GM10266 (cell line): ENCODE results near the gene GRIP2.

Source experiments
- DNase-seq: peaks from one replicate; pipeline ENCODE4 v3.0.0; 2012; ENCODE audit errors: extremely low spot score
- CTCF ChIP-seq: IDR thresholded peaks from 2 replicates; pipeline ENCODE4 v1.5.1; 2012; ENCODE audit warnings: mild to moderate bottlenecking, low read depth; ENCODE audit not compliant: control insufficient read depth, insufficient read depth; ENCODE audit errors: missing control alignments

The GRIP2 gene

GRCh38 chr3:14562121-14562890 is 22.2 kb upstream of the GRIP2 start:
- no peak for TF ChIP-seq CTCF
- DNase-seq: no peak

- no peak for TF ChIP-seq CTCF
- DNase-seq: no peak
Measured at GRCh38 chr3:14561051-14561960, 21.2 kb upstream of the GRIP2 start.

- TF ChIP-seq CTCF: no peak
Measured at GRCh38 chr3:14560110-14560509, 20.0 kb upstream of the GRIP2 start.

GRCh38 chr3:14558029-14558428 is 17.9 kb upstream of the GRIP2 start:
- no peak for TF ChIP-seq CTCF
- DNase-seq: no peak

More at GRCh38 chr3:14560110-14560509, 20.0 kb upstream of the GRIP2 start:
- DNase-seq: no peak

GRCh38 chr3:14555835-14556234 is 15.7 kb upstream of the GRIP2 start:
- no peak for DNase-seq
- TF ChIP-seq CTCF: no peak

- TF ChIP-seq CTCF: no peak
- no peak for DNase-seq
Measured at GRCh38 chr3:14554715-14555114, 14.6 kb upstream of the GRIP2 start.
